Upper lobe of left lung (tissue), 4 donors: ENCODE results near the gene ENGASE.

ENCODE experiments used
- CTCF ChIP-seq, 6 experiments: fragments of 450-650 bp in 4 of 6; fragments of 200-600 bp in 2 of 6; sonication (generic) in 2 of 6; IDR thresholded peaks; one replicate each; pipeline ENCODE4 v1.5.1; 2016 to 2019; ENCODE audit warnings: antibody characterized with exemption in 6 of 6
- EP300 ChIP-seq, 4 donors: sonication (generic); formaldehyde crosslinking; IDR thresholded peaks; one replicate each; pipeline ENCODE4 v1.5.1; 2017; ENCODE audit warnings: antibody characterized with exemption in 4 of 4, control low read depth in 2 of 4
- POLR2A ChIP-seq, 4 donors: fragments of 450-650 bp; IDR thresholded peaks; one replicate each; pipeline ENCODE4 v1.5.1; 2016 to 2017; ENCODE audit warnings: antibody characterized with exemption in 4 of 4, mild to moderate bottlenecking in 2 of 4
- POLR2AphosphoS5 ChIP-seq, 2 donors: sonication (generic); formaldehyde crosslinking; IDR thresholded peaks; one replicate each; pipeline ENCODE4 v1.5.1; 2017; ENCODE audit warnings: antibody characterized with exemption in 2 of 2

- no peak for TF ChIP-seq CTCF (IDR thresholded peaks at IDR 0.05)
- no peak for TF ChIP-seq POLR2A (IDR thresholded peaks at IDR 0.05)
- TF ChIP-seq POLR2AphosphoS5 (IDR thresholded peaks at IDR 0.05) = no peak
- TF ChIP-seq EP300 (IDR thresholded peaks at IDR 0.05) = no peak
Observed at GRCh38 chr17:79073706-79074088, 927 bp upstream of the ENGASE start.
